Hypothalamus (tissue), 51 donors: ENCODE results near the gene MRRF.
"Not testable (repeated sequence)": the region's sequence is repeated elsewhere in the genome, so short reads cannot be mapped to it uniquely, and the experiment has no call there.

Experiments
- DNase-seq, 51 donors: peaks; one replicate each; lab custom pipeline; 2025; lab: John Stamatoyannopoulos, UW

Gene MRRF

DNA sequence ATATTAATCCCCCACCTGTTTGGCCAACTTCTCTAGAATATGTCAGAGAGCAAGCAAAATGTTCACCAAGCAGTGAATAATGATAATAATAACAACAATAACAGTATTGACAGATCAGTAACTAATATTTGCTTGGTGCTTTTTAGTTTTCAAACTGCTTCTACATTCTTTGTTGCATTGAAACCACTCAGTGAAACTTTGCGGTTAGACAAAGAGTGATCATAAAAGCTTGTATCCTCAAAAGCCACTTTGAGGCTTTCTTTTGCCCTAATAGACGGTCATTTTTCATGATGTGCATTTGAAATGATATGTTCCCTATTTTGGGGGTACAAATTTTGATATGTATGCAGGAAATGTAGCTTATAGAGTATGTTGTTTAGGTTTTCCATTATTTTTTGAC, 62.5 kb downstream of the MRRF start:
- DNase-seq: no peak

DNA sequence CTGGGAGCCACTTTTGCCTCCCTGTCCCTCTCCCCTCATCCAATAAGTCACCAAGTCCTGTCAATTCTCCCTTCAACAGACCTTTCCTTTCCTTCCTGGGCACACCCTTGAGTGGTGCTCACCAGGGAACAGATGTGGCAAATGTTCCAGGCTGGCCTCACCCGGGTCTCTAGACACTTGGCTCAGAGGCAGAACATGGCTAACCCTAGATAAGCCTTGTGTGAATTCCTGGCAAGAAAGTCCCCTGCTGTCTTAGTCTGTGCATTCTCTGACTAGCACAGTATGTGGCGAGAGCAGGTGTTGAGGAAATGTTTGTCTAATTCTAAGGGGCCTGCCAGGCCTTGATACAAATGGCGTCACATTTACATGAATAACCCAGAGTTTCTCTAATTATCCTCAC, 64.9 kb downstream of the MRRF start:
- DNase-seq: no peak

GRCh38 chr9:122330466-122330865, 65.8 kb downstream of the MRRF start:
- not testable (repeated sequence) for DNase-seq

GRCh38 chr9:122331523-122331927, 66.8 kb downstream of the MRRF start:
- DNase-seq: no peak

DNA sequence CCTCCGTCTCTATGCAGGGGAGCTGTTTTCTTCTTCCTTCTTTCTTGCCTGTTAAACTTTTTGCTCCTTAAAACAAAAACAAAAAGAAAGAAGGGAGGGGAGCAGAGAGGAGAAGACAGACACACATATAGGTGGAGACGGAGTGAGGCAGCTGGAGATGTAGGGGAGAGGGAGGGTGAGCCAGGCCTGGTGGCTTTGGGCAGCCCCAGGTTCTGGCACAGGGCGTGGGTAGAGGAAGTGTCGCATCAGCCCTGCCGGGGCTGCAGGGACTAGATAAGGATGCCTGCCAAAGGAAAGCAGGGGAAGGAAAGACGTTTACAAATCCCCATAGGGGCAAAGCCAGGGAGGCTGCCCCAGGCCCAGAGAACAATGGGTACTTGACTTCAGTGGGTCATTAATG, 67.4 kb downstream of the MRRF start:
- DNase-seq: no peak

DNA sequence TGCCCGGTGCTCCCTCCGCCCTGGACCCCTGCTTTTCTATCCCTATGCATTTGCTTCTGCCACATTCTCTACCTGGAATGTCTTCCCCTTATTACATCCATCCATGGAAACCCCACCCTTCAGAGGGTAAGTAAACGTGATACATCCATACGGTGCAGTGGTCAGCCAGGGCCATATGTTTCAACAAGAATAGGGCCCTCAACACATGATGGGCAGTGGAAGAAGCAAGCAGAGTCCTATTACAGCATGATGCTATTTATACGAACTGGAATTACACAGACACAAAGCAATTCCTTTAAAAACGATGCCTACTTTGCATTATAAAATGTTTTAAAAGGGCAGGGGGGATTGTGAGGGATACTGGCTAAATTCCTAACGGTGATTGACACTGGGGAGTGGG, 68.0 kb downstream of the MRRF start:
- DNase-seq: no peak

DNA sequence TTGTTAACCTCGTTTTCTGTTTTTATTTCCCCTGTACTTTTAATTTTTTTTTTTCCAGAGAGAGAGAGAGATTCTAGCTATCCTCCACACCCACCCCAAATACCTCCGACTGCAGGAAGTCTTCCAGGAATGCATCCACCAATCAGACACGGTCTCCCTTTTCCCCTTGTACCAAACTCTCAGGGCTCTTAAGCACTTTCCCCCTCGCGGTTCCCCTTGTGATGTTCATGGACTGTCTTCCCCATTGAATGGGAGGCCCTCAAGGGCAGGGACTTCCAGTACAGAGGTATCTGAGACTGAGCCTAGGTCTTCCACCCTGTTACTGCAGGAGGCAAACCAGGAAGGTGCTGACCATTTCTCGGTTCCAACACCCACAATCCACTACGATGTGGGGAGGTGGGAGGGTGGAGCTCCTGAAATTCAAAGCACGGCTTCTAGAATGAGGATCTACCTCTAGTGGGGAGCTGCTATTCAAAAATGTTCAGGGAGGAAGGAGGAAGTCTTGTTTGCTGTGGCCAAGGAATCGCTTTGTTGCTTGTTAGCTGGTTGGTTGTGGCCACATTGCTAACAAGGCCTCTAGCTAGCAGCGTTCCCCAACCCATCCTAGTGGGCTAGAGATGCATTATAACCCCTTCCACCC, 68.6 kb downstream of the MRRF start:
- no peak for DNase-seq

DNA sequence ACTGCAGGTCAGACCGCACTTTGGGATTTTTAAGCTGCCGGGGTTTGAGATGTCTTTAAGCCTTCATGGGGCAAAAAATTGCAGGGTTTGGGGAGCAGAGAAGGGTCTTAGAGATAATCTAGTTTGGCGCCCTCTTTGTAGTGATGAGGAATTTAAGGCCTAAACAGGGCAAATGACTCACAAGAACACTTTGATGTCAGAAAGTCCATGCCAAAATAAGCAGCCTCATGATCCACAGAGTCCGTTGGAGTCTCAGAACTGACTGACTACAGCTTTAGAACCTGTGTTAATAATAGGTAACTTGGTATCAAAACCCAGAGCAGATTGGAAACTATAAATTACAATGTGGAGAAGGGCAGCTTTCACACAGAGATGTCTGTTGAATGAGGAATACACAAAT, 70.2 kb downstream of the MRRF start:
- DNase-seq: no peak

DNA sequence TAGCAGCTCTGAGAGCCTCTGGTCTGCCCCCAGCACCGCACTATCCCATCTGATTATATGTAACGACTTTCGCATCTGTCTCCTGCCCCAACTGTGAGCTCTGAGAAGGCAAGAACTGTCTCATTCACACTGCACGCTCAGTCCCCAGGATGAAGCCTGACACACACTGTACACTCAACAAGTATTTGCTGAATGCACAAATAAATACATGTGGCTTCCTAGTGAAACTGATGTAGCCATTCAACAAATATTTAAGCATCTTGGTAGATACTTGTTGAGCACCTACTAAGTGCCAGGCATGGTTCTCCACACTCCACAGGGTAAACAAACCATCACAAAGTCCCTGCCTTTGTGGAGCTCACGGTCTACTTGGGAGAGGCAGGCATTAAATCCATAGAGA, 71.5 kb downstream of the MRRF start:
- DNase-seq: no peak

- no peak for DNase-seq
Measured at GRCh38 chr9:122336866-122337555, 72.3 kb downstream of the MRRF start.

GRCh38 chr9:122337556-122337929, 72.9 kb downstream of the MRRF start:
- no peak for DNase-seq

DNA sequence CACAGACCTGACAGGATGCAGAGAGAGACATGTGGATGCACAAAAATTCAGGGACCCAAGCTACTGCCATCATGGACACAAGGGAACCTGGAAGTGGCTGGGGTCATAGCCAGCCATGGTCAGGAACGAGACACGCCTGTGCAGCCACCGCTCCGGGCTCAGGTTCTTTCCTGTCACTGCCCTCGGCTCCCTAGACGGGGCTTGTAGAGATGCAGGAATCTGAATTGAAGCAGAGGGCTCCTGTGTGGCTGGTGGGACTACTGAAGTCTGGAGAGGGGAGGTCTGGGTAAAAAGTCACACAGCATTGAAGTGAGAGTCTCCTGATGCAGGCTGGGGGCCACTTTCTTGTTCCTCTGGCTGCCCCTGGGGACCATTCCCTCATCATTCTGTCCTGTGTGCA, 73.9 kb downstream of the MRRF start:
- no peak for DNase-seq

DNA sequence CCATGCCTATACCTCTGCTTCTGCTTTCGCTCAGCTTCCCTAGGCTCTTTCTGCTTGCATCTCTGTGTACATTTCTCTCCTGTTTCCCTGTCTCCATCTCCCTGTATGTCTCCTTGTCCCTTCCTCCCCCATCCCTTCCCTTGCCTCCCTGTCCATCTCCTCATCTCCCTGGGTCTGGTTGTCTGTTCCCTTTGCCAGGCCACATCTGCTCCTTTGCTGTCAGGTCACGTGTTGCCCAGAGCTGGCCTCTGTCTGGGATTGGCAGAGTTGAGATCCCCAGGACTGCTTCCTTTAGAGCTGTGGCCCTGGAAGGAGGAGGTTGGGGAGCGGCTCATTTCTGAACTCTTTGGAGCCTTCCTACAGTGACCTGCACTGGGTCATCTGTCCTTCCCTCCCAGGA, 74.3 kb downstream of the MRRF start:
- peak in 8 of 51 donors; percentile 14 to 35 (median 18) for DNase-seq

GRCh38 chr9:122339579-122339978, 74.9 kb downstream of the MRRF start:
- no peak for DNase-seq

- DNase-seq: no peak
Measured at GRCh38 chr9:122340161-122340560, 75.5 kb downstream of the MRRF start.

- no peak for DNase-seq
Measured at GRCh38 chr9:122342323-122343050, 77.8 kb downstream of the MRRF start.

- peak in 2 of 51 donors; percentile 12 to 25 for DNase-seq
Measured at GRCh38 chr9:122346478-122347347, 82.0 kb downstream of the MRRF start.

- DNase-seq: no peak
Measured at GRCh38 chr9:122347348-122348287, 82.9 kb downstream of the MRRF start.

- DNase-seq: no peak
Measured at GRCh38 chr9:122348288-122348777, 83.7 kb downstream of the MRRF start.

DNA sequence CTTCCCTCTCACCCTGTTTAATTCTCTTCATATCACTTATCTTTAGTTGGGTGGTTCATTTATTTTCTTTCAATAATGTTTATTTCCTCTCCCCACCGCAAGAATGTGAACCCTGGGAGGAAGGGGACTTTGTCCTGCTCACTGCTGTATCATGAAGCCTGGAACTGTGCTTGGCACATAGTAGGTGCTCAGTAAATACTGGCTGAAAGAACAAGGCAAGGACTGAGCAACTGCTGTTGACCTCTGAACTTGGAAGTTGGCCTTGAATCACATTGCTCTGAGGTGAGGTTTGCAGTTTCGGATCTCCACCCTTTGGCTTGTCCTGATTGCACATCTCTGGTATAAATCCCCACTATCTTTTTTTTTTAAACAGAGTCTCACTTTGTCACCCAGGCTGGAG, 84.1 kb downstream of the MRRF start:
- no peak for DNase-seq
